SK-N-SH treated with all-trans-retinoic acid at 6 μM for 48 hours (cell line): ENCODE measurements around the gene METTL26.

Source experiments
- ATAC-seq: fragments of 200-7000 bp; cut with Tn5 transposase; 3 replicates; pipeline ENCODE4 v1.9.1; 2020; ENCODE audit warnings: mild to moderate bottlenecking, moderate library complexity
- ARNTL ChIP-seq: fragments of 450-650 bp; formaldehyde crosslinking; IDR thresholded peaks from 2 replicates; pipeline ENCODE4 v1.5.0; 2020; ENCODE audit warnings: low read depth, mild to moderate bottlenecking, moderate library complexity, borderline replicate concordance
- BACH2 ChIP-seq: fragments of 250-450 bp; sonication (Bioruptor Pico); IDR thresholded peaks from 2 replicates; pipeline ENCODE4 v1.9.0; 2021; ENCODE audit warnings: mild to moderate bottlenecking, borderline replicate concordance
- CSDC2 ChIP-seq: fragments of 250-450 bp; sonication (Bioruptor Pico); IDR thresholded peaks from 2 replicates; pipeline ENCODE4 v1.5.0; 2020; ENCODE audit warnings: mild to moderate bottlenecking, moderate library complexity
- CSRNP3 ChIP-seq: fragments of 250-450 bp; sonication (Bioruptor Pico); IDR thresholded peaks from 2 replicates; pipeline ENCODE4 v1.5.1; 2021; ENCODE audit warnings: mild to moderate bottlenecking, moderate library complexity
- ESRRG ChIP-seq: fragments of 250-450 bp; sonication (Bioruptor Pico); IDR thresholded peaks from 2 replicates; pipeline ENCODE4 v1.6.1; 2021; ENCODE audit warnings: mild to moderate bottlenecking
- GLIS3 ChIP-seq: fragments of 250-450 bp; sonication (Bioruptor Pico); IDR thresholded peaks from 2 replicates; pipeline ENCODE4 v1.5.0; 2020; ENCODE audit warnings: mild to moderate bottlenecking, moderate library complexity
- ISL1 ChIP-seq: fragments of 250-450 bp; sonication (Bioruptor Pico); IDR thresholded peaks from 2 replicates; pipeline ENCODE4 v2.1.2; 2022; ENCODE audit warnings: mild to moderate bottlenecking, moderate library complexity
- OSR1 ChIP-seq: fragments of 250-450 bp; sonication (Bioruptor Pico); IDR thresholded peaks from 2 replicates; pipeline ENCODE4 v1.8.0; 2022; ENCODE audit warnings: moderate library complexity, mild to moderate bottlenecking, inconsistent platforms
- PPARA ChIP-seq: fragments of 250-450 bp; sonication (Bioruptor Pico); IDR thresholded peaks from 2 replicates; pipeline ENCODE4 v1.5.0; 2020; ENCODE audit warnings: mild to moderate bottlenecking, borderline replicate concordance
- RARB ChIP-seq: fragments of 250-450 bp; sonication (Bioruptor Pico); IDR thresholded peaks from 2 replicates; pipeline ENCODE4 v1.8.0; 2021; ENCODE audit warnings: mild to moderate bottlenecking, moderate library complexity
- TCF4 ChIP-seq: fragments of 250-450 bp; sonication (Bioruptor Pico); IDR thresholded peaks from 2 replicates; pipeline ENCODE4 v1.8.0; 2021; ENCODE audit warnings: mild to moderate bottlenecking, moderate library complexity, borderline replicate concordance
- TOX ChIP-seq: fragments of 250-450 bp; sonication (Bioruptor Pico); IDR thresholded peaks from 2 replicates; pipeline ENCODE4 v1.8.0; 2021; ENCODE audit warnings: mild to moderate bottlenecking, moderate library complexity, borderline replicate concordance
- TSHZ2 ChIP-seq: fragments of 250-450 bp; sonication (Bioruptor Pico); IDR thresholded peaks from 2 replicates; pipeline ENCODE4 v1.5.0; 2020; ENCODE audit warnings: mild to moderate bottlenecking, moderate library complexity
- ZC3H10 ChIP-seq: fragments of 250-450 bp; sonication (Bioruptor Pico); IDR thresholded peaks from 2 replicates; pipeline ENCODE4 v1.5.1; 2021; ENCODE audit warnings: mild to moderate bottlenecking, moderate library complexity
- ZFP3 ChIP-seq: fragments of 250-450 bp; sonication (Bioruptor Pico); IDR thresholded peaks from 2 replicates; pipeline ENCODE4 v1.5.0; 2020; ENCODE audit warnings: mild to moderate bottlenecking, moderate library complexity
- ZFP30 ChIP-seq: fragments of 450-650 bp; formaldehyde crosslinking; IDR thresholded peaks from 2 replicates; pipeline ENCODE4 v1.5.0; 2022; ENCODE audit warnings: mild to moderate bottlenecking, moderate library complexity
- ZNF565 ChIP-seq: fragments of 450-650 bp; formaldehyde crosslinking; conservative IDR thresholded peaks from 2 replicates; pipeline ENCODE4 v1.5.0; 2020; ENCODE audit warnings: low read depth, mild to moderate bottlenecking, moderate library complexity
- ZNF70 ChIP-seq: fragments of 450-650 bp; formaldehyde crosslinking; IDR thresholded peaks from 2 replicates; pipeline ENCODE4 v1.5.0; 2020; ENCODE audit warnings: mild to moderate bottlenecking, moderate library complexity
- ZNF8 ChIP-seq: fragments of 450-650 bp; formaldehyde crosslinking; IDR thresholded peaks from 2 replicates; pipeline ENCODE4 v1.5.0; 2020; ENCODE audit warnings: mild to moderate bottlenecking, moderate library complexity
- TF ChIP-seq, protein P1 (sequence below): fragments of 250-450 bp; sonication (Bioruptor Pico); IDR thresholded peaks from 2 replicates; pipeline ENCODE4 v1.5.1; 2020; ENCODE audit warnings: low read depth, mild to moderate bottlenecking, moderate library complexity
- TF ChIP-seq, protein P2 (sequence below): fragments of 250-450 bp; sonication (Bioruptor Pico); IDR thresholded peaks from 2 replicates; pipeline ENCODE4 v1.8.0; 2020; ENCODE audit warnings: mild to moderate bottlenecking, moderate library complexity, borderline replicate concordance

The METTL26 gene

DNA sequence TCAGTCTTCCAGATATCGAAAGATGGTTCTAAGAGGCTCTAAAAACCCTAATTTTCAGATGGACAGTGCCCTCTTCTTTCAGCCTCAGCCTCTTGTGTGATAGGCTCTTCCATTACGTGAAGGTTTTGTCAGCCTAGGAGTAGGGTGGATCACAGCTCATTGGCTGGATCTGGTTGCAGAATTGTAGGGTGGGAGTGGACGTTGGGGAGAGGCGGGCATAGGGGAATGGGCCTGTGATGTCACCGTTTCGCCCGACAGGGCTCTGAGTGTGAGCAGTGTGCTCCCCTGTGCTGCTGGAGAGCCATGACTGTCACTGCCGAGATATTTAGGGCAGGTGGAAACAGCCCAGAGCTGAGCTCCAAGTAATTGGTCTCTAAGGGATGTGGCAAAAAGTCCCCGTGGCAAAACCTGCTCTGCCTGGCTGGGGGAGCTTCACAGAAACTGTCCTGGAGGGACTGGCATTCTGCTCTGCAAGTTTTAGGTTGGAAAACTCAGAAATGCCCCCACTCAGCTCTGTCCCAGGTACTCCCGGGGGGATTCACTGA is 11.5 kb downstream of the METTL26 start:
- TF ChIP-seq PPARA (CRISPR knock-in tag) (no peak), ZC3H10 (CRISPR knock-in tag) (no peak), CSDC2 (CRISPR knock-in tag) (no peak), ZFP30 (CRISPR knock-in tag) (no peak)
- no peak for ATAC-seq

- no peak for ATAC-seq
- TF ChIP-seq, protein P1, sequence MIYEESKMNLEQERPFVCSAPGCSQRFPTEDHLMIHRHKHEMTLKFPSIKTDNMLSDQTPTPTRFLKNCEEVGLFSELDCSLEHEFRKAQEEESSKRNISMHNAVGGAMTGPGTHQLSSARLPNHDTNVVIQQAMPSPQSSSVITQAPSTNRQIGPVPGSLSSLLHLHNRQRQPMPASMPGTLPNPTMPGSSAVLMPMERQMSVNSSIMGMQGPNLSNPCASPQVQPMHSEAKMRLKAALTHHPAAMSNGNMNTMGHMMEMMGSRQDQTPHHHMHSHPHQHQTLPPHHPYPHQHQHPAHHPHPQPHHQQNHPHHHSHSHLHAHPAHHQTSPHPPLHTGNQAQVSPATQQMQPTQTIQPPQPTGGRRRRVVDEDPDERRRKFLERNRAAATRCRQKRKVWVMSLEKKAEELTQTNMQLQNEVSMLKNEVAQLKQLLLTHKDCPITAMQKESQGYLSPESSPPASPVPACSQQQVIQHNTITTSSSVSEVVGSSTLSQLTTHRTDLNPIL: no peak
- TF ChIP-seq ESRRG (CRISPR knock-in tag) (no peak), TOX (no peak), ZNF8 (CRISPR knock-in tag) (no peak), RARB (no peak), BACH2 (CRISPR knock-in tag) (no peak)
Measured at GRCh38 chr16:622920-623280, 13.2 kb downstream of the METTL26 start.

- ATAC-seq: no peak
- no peak for TF ChIP-seq ZNF70 (CRISPR knock-in tag)
- no peak for TF ChIP-seq ZFP3 (CRISPR knock-in tag)
- no peak for TF ChIP-seq OSR1 (CRISPR knock-in tag)
- TF ChIP-seq ARNTL (CRISPR knock-in tag): no peak
- TF ChIP-seq CSRNP3 (CRISPR knock-in tag): no peak
- TF ChIP-seq PPARA (CRISPR knock-in tag): no peak
- TF ChIP-seq RARB: no peak
- no peak for TF ChIP-seq TOX
Measured at GRCh38 chr16:621526-622105, 14.5 kb downstream of the METTL26 start.

- no peak for TF ChIP-seq ZNF565 (CRISPR knock-in tag)
- no peak for TF ChIP-seq ESRRG (CRISPR knock-in tag)
- TF ChIP-seq ISL1 (CRISPR knock-in tag): no peak
- no peak for TF ChIP-seq RARB
- TF ChIP-seq OSR1 (CRISPR knock-in tag): no peak
- TF ChIP-seq ZNF8 (CRISPR knock-in tag): no peak
- TF ChIP-seq TCF4: no peak
- TF ChIP-seq TSHZ2 (CRISPR knock-in tag): no peak
- TF ChIP-seq CSDC2 (CRISPR knock-in tag): no peak
- no peak for TF ChIP-seq ARNTL (CRISPR knock-in tag)
- no peak for TF ChIP-seq GLIS3 (CRISPR knock-in tag)
- no peak for TF ChIP-seq BACH2 (CRISPR knock-in tag)
- no peak for TF ChIP-seq PPARA (CRISPR knock-in tag)
- no peak for TF ChIP-seq ZC3H10 (CRISPR knock-in tag)
- TF ChIP-seq, protein P2, sequence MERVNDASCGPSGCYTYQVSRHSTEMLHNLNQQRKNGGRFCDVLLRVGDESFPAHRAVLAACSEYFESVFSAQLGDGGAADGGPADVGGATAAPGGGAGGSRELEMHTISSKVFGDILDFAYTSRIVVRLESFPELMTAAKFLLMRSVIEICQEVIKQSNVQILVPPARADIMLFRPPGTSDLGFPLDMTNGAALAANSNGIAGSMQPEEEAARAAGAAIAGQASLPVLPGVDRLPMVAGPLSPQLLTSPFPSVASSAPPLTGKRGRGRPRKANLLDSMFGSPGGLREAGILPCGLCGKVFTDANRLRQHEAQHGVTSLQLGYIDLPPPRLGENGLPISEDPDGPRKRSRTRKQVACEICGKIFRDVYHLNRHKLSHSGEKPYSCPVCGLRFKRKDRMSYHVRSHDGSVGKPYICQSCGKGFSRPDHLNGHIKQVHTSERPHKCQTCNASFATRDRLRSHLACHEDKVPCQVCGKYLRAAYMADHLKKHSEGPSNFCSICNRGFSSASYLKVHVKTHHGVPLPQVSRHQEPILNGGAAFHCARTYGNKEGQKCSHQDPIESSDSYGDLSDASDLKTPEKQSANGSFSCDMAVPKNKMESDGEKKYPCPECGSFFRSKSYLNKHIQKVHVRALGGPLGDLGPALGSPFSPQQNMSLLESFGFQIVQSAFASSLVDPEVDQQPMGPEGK (CRISPR knock-in tag): no peak
- TF ChIP-seq, protein P1: no peak
- TF ChIP-seq ZFP30 (CRISPR knock-in tag): no peak
- TF ChIP-seq, all 23 proteins: peak for 0
- ATAC-seq: no peak
Measured at GRCh38 chr16:620700-621525, 15.2 kb downstream of the METTL26 start.
